Measurements from ENCODE around the gene PSPH.

GRCh38 chr7:55977831-55978230 is 73.4 kb downstream of the PSPH start:
- TF ChIP-seq TARDBP (IDR thresholded peaks at IDR 0.05) (no peak), BHLHE40 (IDR thresholded peaks at IDR 0.05; ENCODE audit: borderline replicate concordance) (no peak), FOXM1 (IDR thresholded peaks at IDR 0.05; ENCODE audit: borderline replicate concordance) (no peak), ZNF384 (IDR thresholded peaks at IDR 0.05) (no peak), SUZ12 (IDR thresholded peaks at IDR 0.05) (no peak), ELF4 (IDR thresholded peaks at IDR 0.05) (no peak)
